IPS-11a (cell line): ENCODE results near the gene TECPR2.

Source experiments
- H3K4me3 ChIP-seq: one replicate; pipeline ENCODE4 v1.5.1; 2013; ENCODE audit warnings: low read depth, low read length, control low read depth

Gene TECPR2

GRCh38 chr14:102374264-102374663, 11.5 kb downstream of the TECPR2 start:
- no peak overlapping the region for H3K4me3 ChIP-seq

GRCh38 chr14:102375119-102375518, 12.4 kb downstream of the TECPR2 start:
- no peak overlapping the region for H3K4me3 ChIP-seq

- no peak overlapping the region for H3K4me3 ChIP-seq
Observed at GRCh38 chr14:102377696-102378095, 15.0 kb downstream of the TECPR2 start.

GRCh38 chr14:102378830-102379229, 16.1 kb downstream of the TECPR2 start:
- H3K4me3 ChIP-seq, result no peak overlapping the region

- H3K4me3 ChIP-seq, result no peak overlapping the region
Observed at GRCh38 chr14:102387086-102387485, 24.3 kb downstream of the TECPR2 start.

- H3K4me3 ChIP-seq, result no peak overlapping the region
Observed at GRCh38 chr14:102389246-102389645, 26.5 kb downstream of the TECPR2 start.

GRCh38 chr14:102390064-102390855, 27.5 kb downstream of the TECPR2 start:
- H3K4me3 ChIP-seq, result no peak overlapping the region

GRCh38 chr14:102392506-102392905, 29.8 kb downstream of the TECPR2 start:
- no peak overlapping the region for H3K4me3 ChIP-seq

- H3K4me3 ChIP-seq, result no peak overlapping the region
Observed at GRCh38 chr14:102394717-102395375, 32.1 kb downstream of the TECPR2 start.

- no peak overlapping the region for H3K4me3 ChIP-seq
Observed at GRCh38 chr14:102396521-102396920, 33.8 kb downstream of the TECPR2 start.

- H3K4me3 ChIP-seq, result no peak overlapping the region
Observed at GRCh38 chr14:102403028-102403427, 40.3 kb downstream of the TECPR2 start.

GRCh38 chr14:102407258-102407657, 44.5 kb downstream of the TECPR2 start:
- H3K4me3 ChIP-seq, result no peak overlapping the region

- no peak overlapping the region for H3K4me3 ChIP-seq
Observed at GRCh38 chr14:102408724-102409123, 46.0 kb downstream of the TECPR2 start.

GRCh38 chr14:102415671-102416070, 52.9 kb downstream of the TECPR2 start:
- no peak overlapping the region for H3K4me3 ChIP-seq

GRCh38 chr14:102417001-102417431, 54.3 kb downstream of the TECPR2 start:
- no peak overlapping the region for H3K4me3 ChIP-seq

GRCh38 chr14:102417646-102418045, 54.9 kb downstream of the TECPR2 start:
- H3K4me3 ChIP-seq, result no peak overlapping the region

- no peak overlapping the region for H3K4me3 ChIP-seq
Observed at GRCh38 chr14:102418169-102418852, 55.6 kb downstream of the TECPR2 start.

GRCh38 chr14:102418853-102419240, 56.1 kb downstream of the TECPR2 start:
- H3K4me3 ChIP-seq, result no peak overlapping the region

- no peak overlapping the region for H3K4me3 ChIP-seq
Observed at GRCh38 chr14:102419276-102419675, 56.5 kb downstream of the TECPR2 start.

- no peak overlapping the region for H3K4me3 ChIP-seq
Observed at GRCh38 chr14:102419716-102420115, 57.0 kb downstream of the TECPR2 start.

- H3K4me3 ChIP-seq, result no peak overlapping the region
Observed at GRCh38 chr14:102421411-102422057, 58.8 kb downstream of the TECPR2 start.
